Spleen (tissue), 7 donors: ENCODE data around the gene NLGN1.

Experiments
- POLR2A ChIP-seq, 3 donors: fragments of 450-650 bp; IDR thresholded peaks; one replicate each; pipeline ENCODE4 v1.5.1; 2017; ENCODE audit warnings: antibody characterized with exemption in 3 of 3, mild to moderate bottlenecking in 1 of 3
- TF ChIP-seq, protein P1 (sequence below), 11 experiments: fragments of 200-600 bp in 7 of 11; fragments of 450-650 bp in 4 of 11; sonication (generic) in 4 of 11; IDR thresholded peaks in 8 of 11; conservative IDR thresholded peaks in 3 of 11; 1 replicate in 7 of 11; 2 replicates in 4 of 11; pipeline versions ENCODE4 v1.4.0 to v1.8.0; 2016 to 2021; ENCODE audit warnings: antibody characterized with exemption in 11 of 11, inconsistent platforms in 4 of 11, mild to moderate bottlenecking in 1 of 11
- donor health status: DM: no; HTN: no; CAD: no; lungs with moderate emphysema.
- donor health status: DM: no; HTN: no; CAD: no.
- donor health status: DM: no; HTN: no; CAD: no.

DNA sequence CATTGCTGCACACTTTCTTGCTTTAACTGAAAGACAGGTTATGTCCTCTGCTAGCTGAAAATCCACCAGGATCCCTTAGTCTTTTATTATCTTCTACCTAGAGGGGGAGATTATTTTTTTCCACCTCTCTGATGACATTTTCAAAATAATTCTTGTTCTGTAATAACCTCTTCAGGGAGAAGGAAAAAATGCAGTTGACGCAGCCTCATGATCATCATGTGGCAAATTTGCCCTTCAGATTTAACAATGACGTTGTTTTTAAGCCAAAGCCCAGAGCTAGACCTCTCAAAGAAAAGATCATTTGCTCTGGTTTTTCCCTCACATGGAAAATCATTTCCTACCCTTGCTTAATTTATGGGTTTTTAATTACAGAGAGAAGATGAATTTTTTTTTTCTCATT is 724.9 kb downstream of the NLGN1 start:
- TF ChIP-seq, protein P1, sequence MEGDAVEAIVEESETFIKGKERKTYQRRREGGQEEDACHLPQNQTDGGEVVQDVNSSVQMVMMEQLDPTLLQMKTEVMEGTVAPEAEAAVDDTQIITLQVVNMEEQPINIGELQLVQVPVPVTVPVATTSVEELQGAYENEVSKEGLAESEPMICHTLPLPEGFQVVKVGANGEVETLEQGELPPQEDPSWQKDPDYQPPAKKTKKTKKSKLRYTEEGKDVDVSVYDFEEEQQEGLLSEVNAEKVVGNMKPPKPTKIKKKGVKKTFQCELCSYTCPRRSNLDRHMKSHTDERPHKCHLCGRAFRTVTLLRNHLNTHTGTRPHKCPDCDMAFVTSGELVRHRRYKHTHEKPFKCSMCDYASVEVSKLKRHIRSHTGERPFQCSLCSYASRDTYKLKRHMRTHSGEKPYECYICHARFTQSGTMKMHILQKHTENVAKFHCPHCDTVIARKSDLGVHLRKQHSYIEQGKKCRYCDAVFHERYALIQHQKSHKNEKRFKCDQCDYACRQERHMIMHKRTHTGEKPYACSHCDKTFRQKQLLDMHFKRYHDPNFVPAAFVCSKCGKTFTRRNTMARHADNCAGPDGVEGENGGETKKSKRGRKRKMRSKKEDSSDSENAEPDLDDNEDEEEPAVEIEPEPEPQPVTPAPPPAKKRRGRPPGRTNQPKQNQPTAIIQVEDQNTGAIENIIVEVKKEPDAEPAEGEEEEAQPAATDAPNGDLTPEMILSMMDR (IDR thresholded peaks at IDR 0.05 in 8 of 11, conservative IDR thresholded peaks at IDR 0.05 in 3 of 11) = no peak
- TF ChIP-seq POLR2A (IDR thresholded peaks at IDR 0.05) = no peak
